Renal cortex interstitium (tissue), 11 donors: ENCODE results near the gene NOS1. TPM values are rescaled to one million over a fixed set of nuclear protein-coding genes. Genes with fewer than 3 reads are reported as not detected.
"Not testable (repeated sequence)": the region's sequence is repeated elsewhere in the genome, so short reads cannot be mapped to it uniquely, and the experiment has no call there.

Experiments
- DNase-seq, 11 donors: peaks; one replicate each; pipeline ENCODE4 v3.0.0-alpha.2; 2013; ENCODE audit warnings: low read depth in 9 of 11, low spot score in 4 of 11; ENCODE audit errors: extremely low read depth in 1 of 11
- polyA plus RNA-seq, 3 donors: library from polyadenylated mRNA; unstranded; fragments of 120-200 nt; gene quantifications; one replicate each; pipeline ENCODE4 v1.2.1, GENCODE V29; 2013; ENCODE audit not compliant: insufficient read length in 3 of 3

NOS1 gene
- polyA plus RNA-seq, 3 donors, result 0.45 to 1.4 (median 0.65) TPM

- DNase-seq, result no peak
These were observed 169.4 kb downstream of the NOS1 start for GRCh38 chr12:117192057-117192456.

DNA sequence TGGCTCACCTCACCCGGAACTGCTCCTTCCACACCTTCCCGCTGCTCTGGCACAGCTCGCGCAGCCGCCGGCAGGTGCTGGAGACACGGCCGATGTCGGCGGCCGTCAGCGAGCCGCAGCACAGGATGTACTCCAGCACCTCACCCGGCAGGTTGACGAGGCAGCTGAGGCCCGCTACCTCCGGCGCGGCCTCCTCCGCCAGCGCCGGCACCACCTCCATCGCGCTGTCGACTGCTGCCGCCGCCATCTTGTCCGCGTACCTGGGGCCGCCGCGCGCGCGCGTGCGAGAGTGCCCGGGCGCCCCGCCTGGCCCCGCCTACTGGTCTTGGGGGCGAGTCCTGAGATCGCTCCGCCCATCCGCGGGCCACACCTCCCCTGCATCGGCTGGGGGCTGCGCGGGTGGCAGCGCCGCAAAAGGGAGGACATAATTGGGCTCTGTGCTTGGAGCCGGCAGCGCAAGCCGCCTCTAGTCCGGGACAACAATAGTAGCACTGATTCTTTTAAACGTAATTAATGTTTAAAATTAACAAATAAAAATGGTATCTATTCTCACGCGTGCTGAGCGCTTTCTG lies 171.1 kb downstream of the NOS1 start, which contains the start of gene FBXO21:
Gene FBXO21 (minus strand): TSS at position 261 of the 572 bp plus-strand sequence. CDS start 14 bp downstream, at position 247.
- DNase-seq, result peak; percentile 59 to 89 (median 83)

- DNase-seq, result peak in 5 of 11 donors; percentile 12 to 41 (median 28)
These were observed 171.7 kb downstream of the NOS1 start for GRCh38 chr12:117189725-117190209.

GRCh38 chr12:117188961-117189724 lies 172.3 kb downstream of the NOS1 start:
- peak in 6 of 11 donors; percentile 12 to 37 (median 26) for DNase-seq

DNA sequence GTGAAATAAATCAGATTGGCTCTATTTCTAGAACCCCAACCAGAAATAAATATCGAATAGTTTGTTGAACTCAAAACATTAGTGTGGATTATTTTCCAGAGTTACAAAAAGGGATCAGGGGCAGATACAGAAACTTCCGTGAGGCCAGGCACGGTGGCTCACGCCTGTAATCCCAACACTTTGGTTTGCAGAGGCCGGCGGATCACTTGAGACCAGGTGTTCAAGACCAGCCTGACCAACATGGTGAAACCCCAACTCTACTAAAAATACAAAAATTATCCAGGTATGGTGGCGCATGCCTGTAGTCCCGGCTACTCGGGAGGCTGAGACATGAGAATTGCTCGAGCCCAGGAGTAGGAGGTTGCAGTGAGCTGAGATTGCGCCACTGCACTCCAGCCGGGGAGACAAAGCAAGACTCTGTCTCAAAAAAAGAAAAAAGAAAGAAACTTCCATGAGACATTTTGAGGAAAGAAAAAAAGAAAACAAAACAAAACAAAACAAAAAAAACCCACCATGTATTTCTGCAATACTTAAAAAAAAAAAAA lies 173.2 kb downstream of the NOS1 start:
- DNase-seq, result no peak

GRCh38 chr12:117187421-117187820 lies 174.0 kb downstream of the NOS1 start:
- DNase-seq, result peak in 6 of 11 donors; percentile 6 to 43 (median 26)

- no peak for DNase-seq
These were observed 178.6 kb downstream of the NOS1 start for GRCh38 chr12:117182866-117183265.

DNA sequence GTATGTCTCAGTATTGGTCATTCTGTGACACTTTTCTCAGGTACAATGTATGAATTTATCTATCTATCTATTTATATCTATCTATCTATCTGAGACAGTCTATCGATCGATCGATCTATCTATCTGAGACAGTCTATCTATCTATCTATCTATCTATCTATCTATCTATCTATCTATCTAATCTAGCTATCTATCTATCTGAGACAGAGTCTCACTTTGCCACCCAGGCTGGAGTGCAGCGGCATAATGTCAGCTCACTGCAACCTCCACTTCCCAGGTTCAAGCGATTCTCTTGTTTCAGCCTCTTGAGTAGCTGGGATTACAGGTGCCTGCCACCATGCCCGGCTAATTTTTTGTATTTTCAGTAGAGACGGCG lies 180.0 kb downstream of the NOS1 start:
- not testable (repeated sequence) for DNase-seq

GRCh38 chr12:117180758-117181467 lies 180.5 kb downstream of the NOS1 start:
- DNase-seq, result no peak

- DNase-seq, result no peak
These were observed 182.7 kb downstream of the NOS1 start for GRCh38 chr12:117178745-117179144.

DNA sequence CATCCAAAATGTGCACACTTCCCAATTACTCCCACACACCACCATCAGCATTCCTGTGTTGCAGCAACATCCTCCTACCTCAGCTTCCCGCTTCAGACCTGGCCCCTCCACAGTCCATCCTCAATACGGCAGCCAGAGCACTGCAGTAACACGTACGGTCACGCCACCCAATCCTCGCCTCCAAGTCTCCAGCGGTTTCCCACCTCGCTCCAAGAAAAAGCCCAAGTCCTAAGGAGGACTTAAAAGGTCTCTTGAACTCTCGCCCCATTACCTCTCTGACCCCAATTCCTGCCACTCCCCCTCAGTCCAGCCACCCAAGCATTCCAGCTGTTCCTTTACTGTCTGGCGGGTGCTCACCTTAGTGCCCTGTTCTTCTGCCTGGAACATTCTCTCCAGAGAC lies 183.1 kb downstream of the NOS1 start:
- no peak for DNase-seq

- no peak for DNase-seq
These were observed 189.3 kb downstream of the NOS1 start for GRCh38 chr12:117172168-117172567.

GRCh38 chr12:117171499-117172162 lies 189.8 kb downstream of the NOS1 start:
- DNase-seq, result no peak

- no peak for DNase-seq
These were observed 191.9 kb downstream of the NOS1 start for GRCh38 chr12:117169548-117169947.

- DNase-seq, result no peak
These were observed 192.4 kb downstream of the NOS1 start for GRCh38 chr12:117168976-117169375.

- no peak for DNase-seq
These were observed 193.7 kb downstream of the NOS1 start for GRCh38 chr12:117167769-117168168.

GRCh38 chr12:117166107-117166506 lies 195.3 kb downstream of the NOS1 start:
- DNase-seq, result no peak

GRCh38 chr12:117165342-117165741 lies 196.1 kb downstream of the NOS1 start:
- DNase-seq, result no peak

DNA sequence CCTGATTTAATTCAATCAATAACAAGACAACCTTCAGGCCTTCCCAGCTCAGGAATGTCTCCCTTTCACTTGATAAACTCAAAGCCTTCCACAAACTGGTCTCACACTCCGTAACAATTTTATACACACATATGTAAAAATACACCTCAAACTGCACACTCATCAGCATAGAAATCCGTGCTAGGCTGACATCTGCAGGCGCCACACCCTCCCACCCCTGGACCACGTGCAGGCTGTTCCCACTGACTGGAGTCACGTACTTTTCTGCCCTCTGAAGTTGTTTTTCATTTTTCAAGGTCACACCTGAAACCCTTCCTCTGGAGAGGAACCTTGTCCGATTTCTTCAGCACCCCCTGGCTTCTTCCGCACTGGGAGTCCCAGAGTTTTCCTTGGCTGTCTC lies 198.8 kb downstream of the NOS1 start:
- DNase-seq, result no peak
